Mucosa of descending colon (tissue), 3 donors: ENCODE measurements around the gene LORICRIN. TPM values are rescaled to one million over a fixed set of nuclear protein-coding genes. Genes with fewer than 3 reads are reported as not detected.

Source experiments
- ATAC-seq: fragments of 200-7000 bp; cut with Tn5 transposase; one replicate; pipeline ENCODE4 v1.9.1; 2020; ENCODE audit warnings: mild to moderate bottlenecking, moderate library complexity
- DNase-seq, 3 donors: peaks; one replicate each; pipeline ENCODE4 v3.0.0-alpha.2; 2020
- H3K36me3 ChIP-seq: fragments of 200-600 bp; one replicate; pipeline ENCODE4 v1.8.0; 2021; ENCODE audit warnings: low read depth, mild to moderate bottlenecking
- H3K4me1 ChIP-seq: fragments of 200-600 bp; one replicate; pipeline ENCODE4 v1.8.0; 2021; ENCODE audit warnings: low read depth, mild to moderate bottlenecking
- H3K4me3 ChIP-seq: fragments of 200-600 bp; one replicate; pipeline ENCODE4 v1.8.0; 2021; ENCODE audit warnings: mild to moderate bottlenecking
- H3K9me3 ChIP-seq: fragments of 200-600 bp; one replicate; pipeline ENCODE4 v1.8.0; 2021; ENCODE audit warnings: mild to moderate bottlenecking
- intact Hi-C, 2 donors: fragments of 100-400 bp; cut with DNase I in 1 of 2; cut with micrococcal nuclease in 1 of 2; formaldehyde crosslinking; loops; one replicate each; pipeline versions ENCODE4 v1.11.0 to v1.11.1; 2022; cut with DNase I, micrococcal nuclease
- total RNA-seq, 3 donors: library from RNA; stranded (reverse); fragmentation: NEBNext Ultra II Directional in 2 of 3; extraction: Animal tissue kit (Norgen Biotek cat#: 25700) in 2 of 3; gene quantifications; one replicate each; pipeline versions ENCODE4 v1.2.1 to v1.2.4, GENCODE V29; 2021 to 2023
- TF ChIP-seq, protein P1 (sequence below): fragments of 200-600 bp; IDR thresholded peaks from one replicate; pipeline ENCODE4 v1.8.0; 2022; ENCODE audit warnings: antibody characterized with exemption, mild to moderate bottlenecking
- donor health status: DM: no; HTN: no; CAD: no; lungs with moderate emphysema.
- donor health status: DM: no; HTN: no; CAD: no.
- donor health status: DM: no; HTN: yes; CAD: no.

LORICRIN gene
- total RNA-seq, 3 donors from 2014 or later = not detected

DNA sequence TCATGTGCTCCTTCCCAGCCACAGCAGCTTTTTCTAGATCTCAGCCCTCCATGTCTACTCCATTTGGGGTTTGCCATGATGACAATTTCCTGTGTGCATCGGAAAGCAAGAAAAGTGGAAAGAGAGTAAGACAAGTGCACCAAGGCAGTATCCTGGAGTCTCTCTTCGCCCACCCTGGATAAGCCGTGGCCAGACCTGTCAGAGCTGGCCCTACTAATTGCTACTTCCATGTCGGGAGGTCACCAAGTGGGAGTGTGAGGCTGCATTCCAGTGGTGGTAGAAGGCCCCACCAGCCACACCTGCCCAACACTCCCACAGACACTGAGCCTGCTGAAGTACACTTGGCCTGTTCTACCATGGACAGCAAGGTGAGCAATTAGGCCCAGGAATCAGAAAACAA, 14.0 kb upstream of the LORICRIN start:
- H3K9me3 ChIP-seq = no peaks in the 10 kb centered on the region
- ATAC-seq (no peak), DNase-seq (no peak)
- H3K4me1 ChIP-seq = no peaks in the 10 kb centered on the region
- no peaks in the 10 kb centered on the region for H3K36me3 ChIP-seq
- no peak overlapping the region for H3K4me3 ChIP-seq
- TF ChIP-seq, protein P1, sequence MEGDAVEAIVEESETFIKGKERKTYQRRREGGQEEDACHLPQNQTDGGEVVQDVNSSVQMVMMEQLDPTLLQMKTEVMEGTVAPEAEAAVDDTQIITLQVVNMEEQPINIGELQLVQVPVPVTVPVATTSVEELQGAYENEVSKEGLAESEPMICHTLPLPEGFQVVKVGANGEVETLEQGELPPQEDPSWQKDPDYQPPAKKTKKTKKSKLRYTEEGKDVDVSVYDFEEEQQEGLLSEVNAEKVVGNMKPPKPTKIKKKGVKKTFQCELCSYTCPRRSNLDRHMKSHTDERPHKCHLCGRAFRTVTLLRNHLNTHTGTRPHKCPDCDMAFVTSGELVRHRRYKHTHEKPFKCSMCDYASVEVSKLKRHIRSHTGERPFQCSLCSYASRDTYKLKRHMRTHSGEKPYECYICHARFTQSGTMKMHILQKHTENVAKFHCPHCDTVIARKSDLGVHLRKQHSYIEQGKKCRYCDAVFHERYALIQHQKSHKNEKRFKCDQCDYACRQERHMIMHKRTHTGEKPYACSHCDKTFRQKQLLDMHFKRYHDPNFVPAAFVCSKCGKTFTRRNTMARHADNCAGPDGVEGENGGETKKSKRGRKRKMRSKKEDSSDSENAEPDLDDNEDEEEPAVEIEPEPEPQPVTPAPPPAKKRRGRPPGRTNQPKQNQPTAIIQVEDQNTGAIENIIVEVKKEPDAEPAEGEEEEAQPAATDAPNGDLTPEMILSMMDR = no peak
- intact Hi-C loops = no loop called here

DNA sequence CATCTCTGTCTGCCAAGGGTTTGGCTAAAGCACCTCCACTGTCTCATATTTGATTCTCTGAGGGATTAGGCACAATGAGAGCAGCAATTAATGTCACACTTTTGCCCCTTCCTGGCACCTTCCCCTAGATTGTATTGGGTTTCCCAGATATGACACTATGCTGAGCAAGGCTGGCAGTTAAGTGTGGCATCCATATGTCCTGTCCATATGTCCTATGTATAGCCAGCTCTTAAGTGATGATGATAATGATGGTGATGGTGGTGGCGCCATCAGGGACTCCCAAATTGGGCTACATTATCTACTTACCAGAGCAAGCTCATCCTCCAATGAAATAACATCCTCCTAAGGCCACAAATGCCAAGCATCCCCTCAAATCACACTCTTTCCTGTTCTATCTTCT, 13.5 kb upstream of the LORICRIN start:
- Histone ChIP-seq H3K4me3 (no peak overlapping the region), H3K4me1 (no peaks in the 10 kb centered on the region), H3K9me3 (no peaks in the 10 kb centered on the region), H3K36me3 (no peaks in the 10 kb centered on the region)
- DNase-seq (no peak), ATAC-seq (no peak)
- TF ChIP-seq, protein P1 = no peak
- intact Hi-C loops = no loop called here

DNA sequence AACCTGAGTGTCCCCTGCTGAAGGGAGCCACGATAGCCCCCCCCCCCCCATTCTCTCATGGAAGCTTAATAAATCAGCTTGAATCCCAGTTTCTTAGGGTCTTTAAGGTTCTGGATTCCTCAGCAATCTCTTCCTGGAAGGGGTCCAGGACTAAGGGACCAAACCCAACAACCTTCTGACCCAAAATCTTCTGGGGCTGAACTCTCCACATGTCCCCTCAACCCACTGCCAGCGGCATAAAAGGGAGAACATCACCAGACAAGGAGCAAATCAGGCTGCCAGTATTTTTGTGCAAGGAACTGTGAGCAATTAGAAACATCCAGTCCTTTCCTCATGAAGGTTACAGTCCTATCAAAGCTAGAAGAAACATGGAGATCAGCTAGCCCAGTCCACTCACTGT, 12.7 kb upstream of the LORICRIN start:
- Histone ChIP-seq H3K9me3 (no peaks in the 10 kb centered on the region), H3K4me3 (no peak overlapping the region), H3K4me1 (no peaks in the 10 kb centered on the region), H3K36me3 (no peaks in the 10 kb centered on the region)
- TF ChIP-seq, protein P1 = no peak
- DNase-seq (no peak), ATAC-seq (no peak)
- intact Hi-C loops = no loop called here

DNA sequence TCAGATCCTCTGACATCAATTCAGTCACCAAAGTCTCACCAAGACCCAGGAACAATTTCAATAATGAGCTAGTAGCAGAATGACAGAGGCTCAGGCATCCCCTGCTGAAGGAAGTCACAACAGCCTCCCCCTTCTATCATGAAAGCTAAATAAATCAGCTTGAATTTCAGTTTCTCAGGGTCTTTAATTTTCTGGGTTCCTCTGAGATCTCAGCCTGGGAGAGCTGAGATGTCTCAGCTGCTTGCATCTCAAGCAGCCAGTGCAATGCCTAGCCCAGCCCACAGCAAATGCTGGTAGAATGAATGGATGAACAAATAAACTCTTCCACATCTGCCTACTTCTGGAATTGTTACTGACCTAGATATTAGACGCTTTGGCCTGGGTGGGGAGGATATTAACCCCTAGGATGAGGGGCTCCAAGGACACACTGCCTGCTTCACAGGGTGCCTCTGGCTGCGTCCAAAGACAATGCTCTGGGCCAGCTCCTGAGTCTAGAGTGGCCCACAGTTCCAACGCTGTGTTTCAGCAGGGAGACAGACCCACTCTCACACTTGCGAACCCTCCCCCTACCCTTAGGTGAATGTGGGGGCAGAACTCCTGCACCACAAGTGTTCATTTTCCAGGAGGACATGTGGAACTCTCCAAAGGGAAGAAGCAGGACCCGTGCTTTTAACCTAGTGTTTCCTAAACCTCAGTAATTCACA, 11.2 kb upstream of the LORICRIN start:
- no peaks in the 10 kb centered on the region for H3K9me3 ChIP-seq

GRCh38 chr1:153250166-153250565, 9.3 kb upstream of the LORICRIN start:
- TF ChIP-seq, protein P1 = no peak
- Histone ChIP-seq H3K4me3 (no peak overlapping the region), H3K4me1 (no peaks in the 10 kb centered on the region), H3K9me3 (no peaks in the 10 kb centered on the region), H3K36me3 (no peaks in the 10 kb centered on the region)
- no peak for DNase-seq
- ATAC-seq = no peak
- intact Hi-C loops = no loop called here

More for the DNA sequence above, 11.2 kb upstream of the LORICRIN start:
- H3K4me3 ChIP-seq = no peak overlapping the region
- intact Hi-C loops = no loop called here
- TF ChIP-seq, protein P1 = no peak
- DNase-seq (no peak), ATAC-seq (no peak)
- H3K36me3 ChIP-seq = no peaks in the 10 kb centered on the region
- H3K4me1 ChIP-seq = no peaks in the 10 kb centered on the region
